ENCODE measurements around the gene ADGRV1.

DNA sequence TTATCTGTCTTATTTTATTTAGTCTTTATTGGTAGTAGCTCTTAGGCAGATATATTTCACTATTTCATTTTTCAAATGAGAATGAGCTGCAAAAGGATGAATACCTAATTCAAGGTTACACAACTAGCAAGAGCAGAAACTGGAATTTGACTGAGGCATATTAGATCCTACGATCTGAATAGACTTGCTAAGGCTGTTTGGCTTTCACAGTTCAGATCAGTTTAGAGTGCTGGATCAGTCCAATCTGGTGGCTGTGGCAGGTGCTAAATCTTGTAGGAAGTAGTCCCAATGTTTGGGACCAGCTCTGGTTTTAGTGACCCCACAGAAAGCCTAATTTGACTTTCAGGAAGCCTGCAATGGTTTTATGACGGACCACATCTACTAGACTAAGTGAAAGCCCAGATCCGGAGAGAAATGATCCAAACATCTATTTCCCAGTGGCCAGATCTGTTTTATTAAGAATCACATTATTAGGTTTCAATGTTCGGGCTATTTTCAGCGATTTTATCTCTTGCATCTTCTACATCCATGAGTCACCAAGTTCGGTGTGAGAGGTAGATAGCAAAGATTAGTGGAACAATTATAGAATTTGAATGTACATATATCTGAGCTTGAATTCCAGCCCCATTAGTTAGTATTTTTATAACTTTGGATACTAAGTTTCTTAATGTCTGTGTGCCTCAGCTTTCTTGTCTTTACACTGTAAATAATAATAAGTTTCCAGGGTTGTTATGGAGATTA is 359.5 kb downstream of the ADGRV1 start:
- no peak for TF ChIP-seq MYC (IDR thresholded peaks at IDR 0.05; ENCODE audit: low read depth, low read length)
- TF ChIP-seq, protein P1, sequence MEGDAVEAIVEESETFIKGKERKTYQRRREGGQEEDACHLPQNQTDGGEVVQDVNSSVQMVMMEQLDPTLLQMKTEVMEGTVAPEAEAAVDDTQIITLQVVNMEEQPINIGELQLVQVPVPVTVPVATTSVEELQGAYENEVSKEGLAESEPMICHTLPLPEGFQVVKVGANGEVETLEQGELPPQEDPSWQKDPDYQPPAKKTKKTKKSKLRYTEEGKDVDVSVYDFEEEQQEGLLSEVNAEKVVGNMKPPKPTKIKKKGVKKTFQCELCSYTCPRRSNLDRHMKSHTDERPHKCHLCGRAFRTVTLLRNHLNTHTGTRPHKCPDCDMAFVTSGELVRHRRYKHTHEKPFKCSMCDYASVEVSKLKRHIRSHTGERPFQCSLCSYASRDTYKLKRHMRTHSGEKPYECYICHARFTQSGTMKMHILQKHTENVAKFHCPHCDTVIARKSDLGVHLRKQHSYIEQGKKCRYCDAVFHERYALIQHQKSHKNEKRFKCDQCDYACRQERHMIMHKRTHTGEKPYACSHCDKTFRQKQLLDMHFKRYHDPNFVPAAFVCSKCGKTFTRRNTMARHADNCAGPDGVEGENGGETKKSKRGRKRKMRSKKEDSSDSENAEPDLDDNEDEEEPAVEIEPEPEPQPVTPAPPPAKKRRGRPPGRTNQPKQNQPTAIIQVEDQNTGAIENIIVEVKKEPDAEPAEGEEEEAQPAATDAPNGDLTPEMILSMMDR (IDR thresholded peaks at IDR 0.05; ENCODE audit: low read depth, low read length), result no peak
- TF ChIP-seq POLR2A (IDR thresholded peaks at IDR 0.05; ENCODE audit: extremely low read depth, insufficient read length), result no peak

All from NB4 (cell line).